ENCODE results near the gene XPR1. TPM values are rescaled to one million over a fixed set of nuclear protein-coding genes. Genes with fewer than 3 reads are reported as not detected.

Gene XPR1
- total and polyA plus RNA-seq, 2 of the 8 experiments (the other 6 are each of a cell fraction or from before 2014, with no cell fraction given): 28.6 to 43.9 TPM

DNA sequence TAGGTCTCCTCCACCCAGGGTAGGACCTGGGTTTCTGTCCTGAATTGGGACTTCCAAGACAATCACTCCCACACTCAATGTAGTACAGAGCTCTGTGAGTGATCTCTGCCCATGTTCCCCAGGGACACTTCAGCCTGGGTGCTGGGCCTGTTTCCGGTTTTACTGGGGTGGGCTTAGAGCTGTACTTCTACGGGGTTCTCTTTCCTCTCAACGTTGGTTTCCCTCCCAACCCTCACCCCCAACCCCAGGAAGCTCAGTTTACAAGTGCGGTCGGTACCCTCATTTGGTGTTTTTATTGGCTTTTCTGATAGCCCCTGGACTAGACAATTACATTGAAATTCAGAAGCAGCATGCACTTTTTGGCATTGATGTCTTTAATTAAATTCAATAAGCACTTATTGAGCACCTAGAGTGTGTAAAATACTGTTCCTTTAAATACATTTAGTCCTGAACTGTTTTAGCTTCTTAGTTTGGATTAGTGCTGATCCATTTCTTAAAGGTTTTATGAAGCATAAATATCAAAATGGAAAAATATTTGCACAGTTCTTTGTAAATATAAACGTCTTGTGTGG is 542 bp upstream of the XPR1 start:
- FAIRE-seq (no peak), DNase-seq (ENCODE audit: low read depth in 1 of 2, low spot score in 2 of 2) (no peak)
- no peaks in the 10 kb centered on the region for H3K36me3 ChIP-seq (ENCODE audit: control insufficient read depth in 2 of 4, insufficient read depth in 4 of 4, low read length in 3 of 4)
- H3K56ac ChIP-seq (replicated peaks; ENCODE audit: insufficient read length, low read depth, low read length): no peak overlapping the region
- CTCF ChIA-PET (ENCODE audit: partially characterized antibody): interaction anchor here (0.6 to 1.3 kb wide), 11 partner anchors 8 to 1552 kb away, joined by 3 to 5 read pairs (median 3); no protein-coding TSS in a partner anchor
- H3K9me3 ChIP-seq (ENCODE audit: insufficient read depth in 2 of 2, low read depth in 1 of 2, low read length in 1 of 2): no peaks in the 10 kb centered on the region
- H3K14ac ChIP-seq (ENCODE audit: insufficient read length): no peak overlapping the region
- H2BK5ac ChIP-seq (ENCODE audit: low read depth, low read length): no peak overlapping the region
- no peak overlapping the region for H3K23ac ChIP-seq (ENCODE audit: insufficient read length)
- peak overlapping the region in 1 of 2 experiments; percentile 23; a peak in 1 of 4 replicates for H3K4me2 ChIP-seq (ENCODE audit: insufficient read depth in 1 of 2, low read depth in 2 of 2, low read length in 2 of 2)
- H3K27me3 ChIP-seq (replicated peaks in 1 of 4; ENCODE audit: control insufficient read depth in 3 of 4, extremely low read depth in 1 of 4, insufficient read depth in 3 of 4, low read length in 3 of 4): no peaks in the 10 kb centered on the region
- no peak overlapping the region for H2BK20ac ChIP-seq (ENCODE audit: low read length)
- H3K9ac ChIP-seq (replicated peaks in 1 of 4; ENCODE audit: extremely low read depth in 1 of 4, low read depth in 3 of 4, low read length in 3 of 4): no peak overlapping the region
- no peak overlapping the region for H4K5ac ChIP-seq (ENCODE audit: insufficient read length, low read depth, low read length)
- H2AK5ac ChIP-seq (ENCODE audit: low read depth, low read length): no peak overlapping the region
- H2BK15ac ChIP-seq (ENCODE audit: low read length): no peak overlapping the region
- no peak overlapping the region for H3K18ac ChIP-seq (ENCODE audit: extremely low read depth, low read length)
- H3K79me2 ChIP-seq (ENCODE audit: control insufficient read depth in 1 of 2, insufficient read depth in 2 of 2, low read length in 2 of 2): peaks cover 0 to 37% of the 10 kb centered on the region in 2 experiments; a peak in 3 of 4 replicates
- peak overlapping the region in 1 of 4 experiments; percentile 93; a peak in 2 of 8 replicates for H3K4me3 ChIP-seq (ENCODE audit: extremely low read depth in 1 of 4, insufficient read depth in 2 of 4, low read depth in 3 of 4, low read length in 4 of 4)
- peaks cover 0 to 2% of the 10 kb centered on the region in 2 experiments for H4K20me1 ChIP-seq (replicated peaks in 1 of 2; ENCODE audit: control insufficient read depth in 1 of 2, insufficient read depth in 2 of 2, low read length in 2 of 2)
- H2AFZ ChIP-seq (ENCODE audit: low read length): peak overlapping the region; percentile 57; the same call in 1 of the 2 replicates
- no peak overlapping the region for H2BK12ac ChIP-seq (ENCODE audit: low read depth, low read length)
- no peaks in the 10 kb centered on the region for H3K23me2 ChIP-seq (ENCODE audit: low read depth, low read length)
- no peak overlapping the region for H3K4ac ChIP-seq (replicated peaks; ENCODE audit: insufficient read length, low read depth, low read length)
- H3K27ac ChIP-seq (ENCODE audit: low read depth, low read length): no peak overlapping the region
- H3K4me1 ChIP-seq (replicated peaks in 1 of 4; ENCODE audit: control insufficient read depth in 3 of 4, insufficient read depth in 4 of 4, low read length in 3 of 4): no peaks in the 10 kb centered on the region
- 51% methylated on average over 6 of the region's 6 CpGs; no CpG with 5 or more reads in 1 of the 2 experiments for WGBS, 2 experiments (ENCODE audit: extremely low coverage in 1 of 2, insufficient coverage in 1 of 2, insufficient read length in 1 of 2, insufficient replicate concordance in 2 of 2, low coverage in 1 of 2, low lambda C conversion rate in 2 of 2, missing lambda C conversion rate in 1 of 2)
- H4K8ac ChIP-seq (ENCODE audit: extremely low read depth, insufficient read depth, low read length): no peak overlapping the region
- POLR2A ChIA-PET (ENCODE audit: partially characterized antibody): interaction anchor here (0.6 to 1.2 kb wide), 8 partner anchors 9 to 402 kb away, joined by 3 to 4 read pairs (median 3); partner anchors contain the start of gene MR1
- H2BK120ac ChIP-seq (replicated peaks; ENCODE audit: low read depth, low read length): no peak overlapping the region
- no peaks in the 10 kb centered on the region for H3K79me1 ChIP-seq (ENCODE audit: low read depth, low read length)
- H4K91ac ChIP-seq (replicated peaks; ENCODE audit: insufficient read length, low read length): no peak overlapping the region
- TF ChIP-seq JUND (IDR thresholded peaks at IDR 0.05; ENCODE audit: low read length) (no peak), HDAC2 (IDR thresholded peaks at IDR 0.05; ENCODE audit: borderline replicate concordance in 1 of 2, low read depth in 2 of 2, low read length in 2 of 2) (no peak), NRF1 (IDR thresholded peaks at IDR 0.05; ENCODE audit: low read depth, low read length) (no peak), FOSL1 (IDR thresholded peaks at IDR 0.05; ENCODE audit: insufficient read depth, low read depth, low read length) (no peak), TAF1 (IDR thresholded peaks at IDR 0.05; ENCODE audit: low read depth, low read length) (no peak)
- TF ChIP-seq, protein P1, sequence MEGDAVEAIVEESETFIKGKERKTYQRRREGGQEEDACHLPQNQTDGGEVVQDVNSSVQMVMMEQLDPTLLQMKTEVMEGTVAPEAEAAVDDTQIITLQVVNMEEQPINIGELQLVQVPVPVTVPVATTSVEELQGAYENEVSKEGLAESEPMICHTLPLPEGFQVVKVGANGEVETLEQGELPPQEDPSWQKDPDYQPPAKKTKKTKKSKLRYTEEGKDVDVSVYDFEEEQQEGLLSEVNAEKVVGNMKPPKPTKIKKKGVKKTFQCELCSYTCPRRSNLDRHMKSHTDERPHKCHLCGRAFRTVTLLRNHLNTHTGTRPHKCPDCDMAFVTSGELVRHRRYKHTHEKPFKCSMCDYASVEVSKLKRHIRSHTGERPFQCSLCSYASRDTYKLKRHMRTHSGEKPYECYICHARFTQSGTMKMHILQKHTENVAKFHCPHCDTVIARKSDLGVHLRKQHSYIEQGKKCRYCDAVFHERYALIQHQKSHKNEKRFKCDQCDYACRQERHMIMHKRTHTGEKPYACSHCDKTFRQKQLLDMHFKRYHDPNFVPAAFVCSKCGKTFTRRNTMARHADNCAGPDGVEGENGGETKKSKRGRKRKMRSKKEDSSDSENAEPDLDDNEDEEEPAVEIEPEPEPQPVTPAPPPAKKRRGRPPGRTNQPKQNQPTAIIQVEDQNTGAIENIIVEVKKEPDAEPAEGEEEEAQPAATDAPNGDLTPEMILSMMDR (IDR thresholded peaks at IDR 0.05; ENCODE audit: control extremely low read depth in 1 of 3, insufficient read depth in 1 of 3, low read depth in 1 of 3, low read length in 3 of 3): no peak

Data from H1 (cell line).